ENCODE measurements around the gene NALCN.

NALCN gene

DNA sequence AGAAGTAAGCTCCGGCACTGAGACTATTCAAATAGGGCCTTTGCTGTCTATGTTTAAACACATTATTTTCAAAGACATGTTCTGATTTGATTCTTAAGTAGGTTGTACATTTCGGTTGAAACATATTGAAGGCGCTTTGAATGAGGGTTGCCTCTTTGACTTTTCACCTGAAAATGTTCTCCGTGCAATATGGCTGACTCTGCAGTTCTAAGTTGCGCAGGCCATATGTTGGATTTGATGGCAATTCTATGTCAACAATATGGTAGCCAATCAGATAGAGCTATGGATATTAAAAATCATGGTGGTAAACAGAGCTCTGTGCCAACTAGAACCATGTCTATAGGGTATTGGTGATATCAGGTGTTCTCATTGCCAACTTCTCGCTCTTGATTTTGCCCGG is 307.3 kb downstream of the NALCN start:
- DNase-seq, result no peak

DNA sequence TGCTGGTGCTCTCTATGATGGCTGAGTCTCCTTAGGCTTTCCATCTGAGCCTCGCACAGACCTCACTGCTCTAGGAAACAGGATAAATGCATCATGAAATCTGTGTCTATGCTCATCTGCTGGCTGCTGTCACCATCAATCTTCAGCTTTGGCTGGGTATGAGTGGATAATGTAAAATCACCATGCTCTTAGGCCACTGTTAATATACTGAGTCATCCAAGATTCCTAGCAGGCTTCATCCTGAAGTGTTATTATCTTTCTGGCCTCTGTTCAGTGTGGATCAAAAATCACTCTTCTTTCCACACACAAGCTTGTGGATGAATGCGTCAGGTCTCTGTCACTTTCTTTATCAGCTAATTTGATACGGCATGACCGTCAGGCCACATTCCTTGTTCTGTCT is 317.4 kb downstream of the NALCN start:
- no peak for DNase-seq

DNA sequence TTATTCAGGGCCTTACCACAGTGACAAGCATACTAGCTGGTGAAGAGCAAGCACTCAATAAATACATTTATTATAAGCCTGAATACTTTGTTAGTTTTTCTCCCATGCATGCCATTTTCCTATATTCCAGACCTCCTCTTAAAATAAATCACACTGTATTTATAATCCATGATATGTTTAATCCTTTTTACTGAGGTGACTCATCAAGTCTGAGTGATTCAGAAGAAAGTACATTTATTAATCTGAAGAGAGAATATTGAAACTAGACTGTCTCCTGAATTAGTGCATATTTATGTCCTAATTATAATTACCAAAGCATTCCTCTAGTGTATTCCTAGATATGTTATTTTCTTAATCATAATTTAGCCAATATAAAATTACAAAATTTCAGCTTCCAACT is 323.3 kb downstream of the NALCN start:
- no peak for DNase-seq

DNA sequence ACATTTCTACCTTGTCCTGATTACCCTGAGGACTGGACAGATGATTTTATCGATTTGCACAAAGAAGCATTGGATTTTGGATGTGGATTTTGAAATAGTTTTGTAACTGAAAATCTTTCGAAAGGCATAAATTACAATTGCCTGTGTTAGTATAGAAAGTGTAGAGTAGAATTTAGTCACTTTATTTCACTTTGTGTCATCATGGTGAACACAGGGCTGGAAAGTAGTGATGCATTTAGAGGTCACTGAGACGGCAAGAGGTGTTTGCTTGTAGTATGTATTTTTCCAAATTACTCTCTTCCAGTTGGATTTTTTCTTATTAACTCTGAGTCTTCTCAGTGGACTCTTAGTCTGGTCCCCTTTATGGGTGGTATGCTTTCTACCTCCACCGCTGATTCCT is 326.0 kb downstream of the NALCN start:
- DNase-seq, result no peak

DNA sequence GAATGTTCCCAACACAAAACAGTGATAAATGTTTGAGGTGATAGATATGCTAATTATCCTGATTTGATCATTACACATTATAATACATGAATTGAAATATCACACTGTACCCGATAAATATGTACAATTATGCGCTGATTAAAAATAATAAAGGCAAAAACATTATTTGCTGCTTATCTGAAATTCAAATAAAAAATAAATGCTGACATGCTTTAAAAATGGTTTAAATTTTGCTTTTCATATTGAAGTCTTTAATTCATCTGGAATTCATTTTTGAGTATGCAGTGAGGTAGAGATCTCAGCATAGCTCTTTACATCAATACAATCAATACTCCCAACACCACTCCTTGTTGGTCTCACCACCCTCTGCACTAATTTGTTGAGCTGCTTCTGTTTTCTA is 330.8 kb downstream of the NALCN start:
- DNase-seq, result no peak

DNA sequence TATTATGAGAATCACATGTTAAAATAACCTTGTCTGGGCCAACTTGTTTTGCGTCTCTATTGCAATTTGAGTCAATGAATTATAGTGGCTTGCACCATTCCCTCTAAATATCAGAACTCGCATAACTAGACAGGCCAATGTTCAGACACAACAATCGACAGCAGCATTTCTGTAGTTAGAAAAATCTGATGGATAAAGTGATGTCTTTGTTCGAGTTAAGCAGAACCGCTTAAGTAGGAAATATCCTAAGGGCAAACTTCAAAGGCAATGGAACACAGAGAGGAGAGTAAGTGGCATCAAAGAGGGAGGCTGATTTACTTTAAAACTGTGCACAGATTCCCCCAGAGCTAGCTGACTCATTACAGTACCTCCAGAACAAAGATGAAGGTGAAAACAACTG is 333.9 kb downstream of the NALCN start:
- DNase-seq, result no peak

DNA sequence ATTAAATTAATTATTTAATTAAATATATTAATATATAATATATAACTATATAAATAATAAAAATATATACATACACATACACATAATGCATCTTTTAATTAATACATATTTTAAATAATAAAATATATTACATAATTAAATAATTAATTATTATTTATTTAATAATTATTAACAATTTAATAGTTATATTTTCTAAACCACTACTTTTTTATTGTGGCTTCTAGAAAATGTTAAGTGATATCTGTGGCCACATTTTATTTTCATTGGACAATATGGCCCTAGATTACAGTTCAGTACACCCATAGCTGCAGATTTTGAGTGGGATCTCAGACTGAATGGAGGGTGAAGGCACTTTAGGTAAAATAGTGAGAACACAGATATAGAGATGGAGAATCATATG is 335.7 kb downstream of the NALCN start:
- DNase-seq, result no peak

DNA sequence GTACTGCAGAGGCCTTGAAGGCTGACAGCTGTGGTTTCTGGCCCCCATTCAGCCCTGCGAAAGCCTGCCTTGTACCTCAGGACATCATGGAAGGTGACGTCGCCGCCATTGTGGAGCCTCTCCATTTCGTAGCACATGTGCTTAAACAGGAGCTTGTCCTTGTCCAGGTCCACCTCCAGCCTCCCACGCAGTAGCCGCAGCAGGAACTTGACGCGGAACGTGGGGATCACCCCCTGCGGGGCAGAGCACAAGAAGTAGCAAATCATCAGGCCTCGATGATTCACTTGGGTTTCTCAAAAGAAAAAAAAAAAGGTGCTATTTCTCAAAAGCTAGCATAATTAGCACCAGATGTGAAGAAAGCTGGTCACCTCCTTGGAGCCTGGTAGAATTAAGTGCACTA is 351.0 kb downstream of the NALCN start:
- DNase-seq, result no peak

DNA sequence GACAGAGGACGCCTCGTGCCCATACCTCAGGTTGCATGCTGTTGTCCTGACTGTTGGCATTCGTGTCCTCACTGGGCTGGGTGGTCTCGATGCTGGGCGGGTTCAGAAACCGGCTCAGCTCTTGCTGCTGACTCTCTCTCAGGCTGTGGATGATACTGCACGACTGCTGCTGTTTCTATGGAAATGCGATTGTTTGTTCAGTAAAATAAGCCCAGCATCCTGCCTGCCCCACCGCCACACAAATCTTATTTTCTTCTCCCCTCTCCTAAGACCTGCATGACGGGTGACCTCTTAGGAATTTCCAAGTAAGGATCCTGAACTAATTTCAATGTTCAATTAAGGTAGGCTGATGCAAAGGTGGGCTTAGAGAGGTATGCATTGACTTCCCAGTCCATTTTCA is 356.5 kb downstream of the NALCN start:
- DNase-seq, result no peak

DNA sequence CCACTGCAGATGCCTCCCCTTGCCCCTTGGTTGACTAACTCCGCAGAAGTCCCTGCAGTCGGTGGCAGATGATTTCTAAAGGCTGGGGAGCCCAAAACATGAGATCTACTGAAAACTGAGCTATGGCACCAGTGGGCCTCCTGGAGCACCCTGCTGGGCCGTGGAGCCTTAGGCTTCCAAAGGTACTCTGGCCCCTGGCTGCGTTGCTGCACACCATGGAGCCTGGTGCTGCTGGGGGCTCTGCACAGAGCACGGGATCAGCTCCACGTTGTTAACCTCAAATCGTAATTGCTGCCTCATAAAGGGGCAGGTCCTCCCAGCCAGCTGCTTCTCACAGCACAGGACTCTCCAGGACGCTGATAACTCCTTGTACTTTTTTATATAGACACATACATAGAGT is 357.5 kb downstream of the NALCN start:
- no peak for DNase-seq

DNA sequence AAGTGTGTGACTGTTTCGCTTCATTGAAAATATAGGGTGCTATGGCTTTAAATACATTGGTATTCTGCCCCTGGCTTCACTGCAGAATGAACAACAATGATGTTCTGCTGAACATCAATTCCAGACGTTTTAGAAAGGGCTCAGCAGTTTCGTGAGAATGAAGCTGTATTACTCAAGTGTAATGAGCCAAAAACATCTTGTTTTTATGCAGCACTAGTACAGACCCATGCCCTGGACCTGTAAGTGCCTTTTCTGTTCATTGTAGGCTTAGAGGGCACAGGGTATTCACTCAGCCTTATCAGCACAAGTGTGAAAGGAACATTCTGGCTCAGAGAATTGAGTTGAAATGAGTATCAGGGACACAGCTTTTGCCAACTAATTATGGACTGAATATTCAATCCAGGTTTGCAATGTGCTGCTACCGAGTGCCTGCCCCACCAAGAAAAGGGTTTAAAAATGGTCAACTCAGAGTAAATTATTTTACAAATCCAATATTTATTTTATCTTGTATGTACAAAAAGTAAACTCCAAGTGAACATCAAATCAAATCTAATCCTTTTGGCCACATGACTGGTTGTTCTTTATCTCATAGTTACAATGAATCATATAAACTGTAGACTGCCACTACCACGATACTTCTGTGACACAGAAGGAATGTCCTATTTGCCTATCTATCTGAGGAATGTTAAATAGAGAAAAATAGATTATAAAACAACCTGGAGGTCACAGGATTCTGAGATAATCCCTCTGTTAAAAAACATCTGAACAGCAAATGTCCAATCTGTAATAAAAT is 362.8 kb downstream of the NALCN start:
- DNase-seq, result no peak

DNA sequence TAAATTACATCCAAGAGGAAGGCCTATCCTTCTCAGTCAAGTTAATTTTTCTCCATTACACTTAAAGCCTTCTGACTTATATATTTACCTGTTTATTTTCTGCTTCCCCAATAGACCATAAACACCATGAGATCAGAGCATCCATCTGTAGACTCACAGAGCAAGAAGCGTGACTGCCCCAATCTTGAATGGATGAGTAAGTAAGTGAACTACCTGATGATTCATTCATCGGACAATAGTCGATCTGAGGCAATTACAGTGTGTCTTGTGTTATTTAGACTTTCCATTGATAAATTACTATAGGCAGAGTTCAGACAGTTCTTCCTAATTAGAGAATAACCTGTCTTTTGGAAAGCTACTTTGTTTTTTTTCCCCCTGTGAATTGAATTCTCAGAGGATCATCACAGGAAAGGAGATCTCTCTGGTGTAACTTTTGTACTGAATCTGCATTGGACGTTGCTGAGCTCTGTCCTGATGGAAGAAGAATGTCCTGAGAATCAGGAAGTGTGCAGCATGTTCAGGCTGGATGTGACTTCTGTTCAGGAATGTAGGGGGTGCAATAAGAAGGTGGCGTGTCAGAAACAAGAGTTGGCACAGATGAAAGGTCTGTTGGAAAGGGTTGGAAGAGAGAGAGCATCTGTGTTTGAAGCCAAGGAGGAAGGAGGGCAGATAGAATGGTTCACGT is 367.0 kb downstream of the NALCN start:
- no peak for DNase-seq

DNA sequence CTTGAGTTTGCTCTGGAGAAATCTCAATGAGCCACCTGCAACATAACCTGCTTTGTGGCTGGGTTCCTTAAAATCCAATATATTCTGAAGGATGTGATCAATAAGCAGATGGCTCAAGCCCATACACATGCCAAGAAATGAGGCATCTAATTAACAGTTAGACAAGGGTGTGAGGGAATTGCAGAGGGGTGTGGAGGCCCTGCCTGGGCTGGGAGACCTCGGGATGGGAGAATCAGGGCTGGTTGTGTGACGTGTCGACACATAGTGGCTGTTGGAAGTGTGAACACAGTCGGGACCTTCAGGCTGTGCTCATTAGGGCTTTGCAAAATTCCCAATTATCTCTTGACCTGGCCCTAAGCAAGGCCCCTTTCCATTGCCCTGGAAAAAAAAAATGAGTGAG is 379.8 kb downstream of the NALCN start:
- no peak for DNase-seq

DNA sequence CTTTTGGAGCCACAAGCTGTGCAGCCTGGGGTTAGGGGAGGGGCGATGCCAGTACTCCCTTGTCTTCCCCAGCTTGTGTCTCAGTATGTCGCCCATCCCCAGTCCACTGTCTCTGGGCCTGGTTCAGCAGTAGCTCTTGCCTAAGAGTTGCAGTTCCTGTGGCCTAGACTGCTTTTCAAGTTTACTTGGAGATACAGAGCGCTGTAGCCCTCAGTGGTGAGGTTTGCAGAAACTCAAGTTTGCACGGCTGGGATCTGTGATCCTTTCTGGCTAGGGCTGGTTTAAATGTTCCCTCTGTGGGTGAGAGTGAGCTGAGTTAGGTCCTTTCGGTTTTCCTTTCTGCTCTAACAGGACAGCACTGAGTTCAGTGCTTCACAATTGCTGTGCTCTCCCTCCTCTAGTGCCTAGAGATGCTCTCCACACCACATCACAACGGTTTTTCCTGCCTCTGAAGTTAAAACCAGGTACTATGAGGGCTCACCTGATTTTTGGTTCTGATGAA is 381.1 kb downstream of the NALCN start:
- no peak for DNase-seq

DNA sequence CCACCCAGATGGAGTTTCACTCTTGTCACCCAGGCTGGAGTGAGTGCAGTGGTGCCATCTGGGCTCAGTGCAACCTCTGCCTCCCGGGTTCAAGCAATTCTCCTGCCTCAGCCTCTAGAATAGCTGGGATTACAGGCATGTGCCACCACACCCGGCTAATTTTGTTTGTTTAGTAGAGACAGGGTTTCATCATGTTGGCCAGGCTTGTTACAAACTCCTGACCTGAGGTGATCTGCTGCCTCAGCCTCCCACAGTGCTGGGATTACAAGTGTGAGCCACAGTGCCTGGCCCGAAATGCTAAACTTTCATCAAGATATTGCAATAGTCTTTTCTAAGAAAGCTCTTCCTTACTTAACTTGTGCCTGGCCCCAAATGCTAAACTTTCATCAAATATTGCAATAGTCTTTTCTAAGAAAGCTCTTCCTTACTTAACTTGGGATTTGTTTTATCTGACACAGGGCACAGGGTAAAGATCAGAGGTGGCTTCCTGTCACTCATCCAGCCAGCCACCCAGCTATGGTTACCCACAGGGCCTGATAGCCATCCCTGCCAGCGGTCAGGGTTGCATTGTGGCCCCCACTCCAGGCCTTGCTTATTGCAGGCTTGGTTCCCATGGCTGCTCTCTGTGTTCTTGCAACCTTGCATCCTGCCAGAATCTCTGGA is 389.4 kb downstream of the NALCN start:
- no peak for DNase-seq

DNA sequence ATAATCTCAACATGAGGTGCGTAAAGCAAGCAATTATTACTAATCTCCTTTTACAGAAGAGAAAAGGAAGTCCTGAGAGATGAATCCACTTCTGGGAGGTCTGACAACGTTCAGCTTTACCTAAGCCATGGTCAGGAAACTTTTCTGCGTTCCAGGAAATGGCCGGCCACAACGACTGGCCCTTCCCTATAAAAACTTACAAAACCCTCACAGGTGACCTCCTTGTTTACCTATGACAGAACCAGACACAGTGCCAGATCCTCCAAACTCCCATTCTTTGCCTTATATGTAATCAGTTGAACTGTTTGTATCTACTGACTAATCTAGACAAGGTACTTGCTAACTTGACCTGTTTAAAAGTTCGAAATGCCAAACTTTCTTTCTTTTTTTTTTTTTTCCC is 390.0 kb downstream of the NALCN start:
- DNase-seq, result no peak

DNA sequence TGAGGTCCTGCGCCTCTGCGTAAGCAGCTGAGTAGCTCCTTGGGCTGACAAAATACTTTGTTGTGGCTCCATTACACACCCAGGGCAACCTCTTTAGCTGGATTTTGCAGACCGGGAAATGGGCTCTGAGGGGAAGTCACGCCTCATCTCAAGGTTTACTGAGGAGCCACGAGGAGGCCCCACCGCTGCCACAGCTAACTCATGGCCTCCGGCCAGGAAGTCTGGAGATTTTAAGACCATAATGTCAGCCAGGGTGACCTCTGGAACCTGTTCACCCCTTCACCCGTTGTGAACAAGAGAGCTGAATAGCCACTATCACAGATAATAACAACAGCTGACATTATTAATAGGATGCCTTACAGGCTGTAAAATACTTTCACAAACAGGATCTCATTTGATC is 390.4 kb downstream of the NALCN start:
- DNase-seq, result no peak

DNA sequence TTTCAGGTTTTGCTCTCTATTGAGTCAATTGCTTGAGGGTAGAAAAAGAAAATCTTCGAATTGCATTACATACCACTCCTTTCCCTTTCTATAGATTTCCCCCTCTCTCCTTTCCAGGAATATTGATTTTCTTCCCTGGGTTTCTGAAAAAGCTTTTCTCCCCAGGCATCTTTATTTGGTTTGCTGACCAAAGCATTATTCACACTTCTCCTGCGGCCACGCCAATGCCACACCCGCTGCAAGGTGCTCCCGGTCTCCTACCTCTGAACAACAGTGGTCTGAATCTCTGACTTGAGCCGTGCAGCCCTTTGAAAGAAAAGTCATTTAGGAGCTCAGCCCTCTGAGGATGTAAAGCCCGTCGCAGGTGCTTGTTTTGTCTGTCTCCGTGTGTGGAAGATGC is 390.8 kb downstream of the NALCN start:
- DNase-seq, result no peak

DNA sequence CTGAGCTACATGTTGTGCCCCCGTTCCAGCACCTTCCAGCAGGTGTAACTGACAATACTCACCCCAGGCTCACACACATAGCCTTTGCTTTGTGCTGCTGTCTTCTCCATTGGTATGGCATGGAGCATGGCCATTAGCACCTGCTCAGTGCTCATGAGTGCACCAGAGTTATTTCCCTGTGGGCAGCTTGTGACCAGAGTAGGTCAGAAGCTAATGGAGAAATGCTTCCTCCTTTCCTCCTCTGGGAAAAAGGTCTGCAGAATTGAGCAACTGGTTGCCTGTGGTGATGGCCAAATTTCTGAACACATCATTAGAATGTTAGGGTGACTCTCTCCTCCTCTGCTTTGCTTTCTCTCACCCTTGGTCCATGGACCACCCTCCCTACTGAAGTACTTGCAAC is 397.2 kb downstream of the NALCN start:
- DNase-seq, result no peak

DNA sequence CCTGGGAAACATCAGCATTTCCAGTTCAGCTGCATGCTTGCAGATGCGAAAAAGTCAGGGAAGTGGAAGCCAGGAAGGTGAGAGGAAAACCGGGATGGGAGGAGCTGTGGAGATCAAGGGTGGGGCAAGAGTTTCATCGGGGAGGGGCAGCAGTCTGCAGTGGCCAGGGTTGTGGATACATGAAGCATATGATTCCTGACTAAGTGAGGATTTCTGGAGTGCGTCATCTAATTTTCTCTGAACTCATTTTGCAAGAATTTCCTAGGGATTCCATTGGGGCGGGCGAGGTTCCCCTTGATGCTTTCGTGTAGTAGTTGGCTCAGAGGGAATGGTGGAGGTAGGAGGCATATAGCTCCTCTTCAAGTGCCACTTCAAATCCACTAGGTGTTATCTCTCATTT is 397.6 kb downstream of the NALCN start:
- no peak for DNase-seq

DNA sequence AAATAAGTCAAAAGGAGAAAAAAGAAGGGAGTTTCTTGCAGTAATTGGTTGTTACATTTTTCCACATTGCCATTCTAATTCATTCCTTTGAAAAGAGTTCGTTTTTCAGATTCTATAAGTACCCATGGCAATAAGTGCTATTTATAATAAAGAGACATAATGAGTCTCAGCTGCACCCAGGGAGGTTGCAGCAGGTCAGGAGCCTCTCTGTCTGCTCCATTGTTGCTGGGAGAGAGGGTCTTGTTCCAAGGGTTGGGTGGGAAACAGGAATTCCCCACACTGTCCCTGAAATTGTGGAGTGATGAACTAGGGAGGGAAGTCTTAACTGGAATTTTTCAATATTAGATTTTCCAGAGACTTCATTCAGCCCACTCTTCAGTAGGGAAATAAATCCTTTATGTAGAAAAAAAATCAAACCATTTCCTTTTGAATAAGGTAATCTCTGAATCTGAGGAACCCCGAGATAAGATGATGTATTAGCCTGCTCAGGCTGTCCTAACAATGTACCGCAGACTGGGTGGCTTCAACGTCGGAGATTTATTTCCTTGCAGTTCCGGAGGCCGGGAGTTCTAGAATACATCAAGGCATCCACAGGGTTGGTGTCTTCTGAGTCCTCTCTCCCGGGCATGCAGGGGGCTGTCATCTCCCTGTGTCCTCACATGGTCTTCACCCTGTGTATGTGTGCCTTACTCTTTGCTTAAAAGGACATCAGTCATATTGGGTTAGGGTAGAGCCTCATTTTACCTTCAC is 399.0 kb downstream of the NALCN start:
- no peak for DNase-seq

DNA sequence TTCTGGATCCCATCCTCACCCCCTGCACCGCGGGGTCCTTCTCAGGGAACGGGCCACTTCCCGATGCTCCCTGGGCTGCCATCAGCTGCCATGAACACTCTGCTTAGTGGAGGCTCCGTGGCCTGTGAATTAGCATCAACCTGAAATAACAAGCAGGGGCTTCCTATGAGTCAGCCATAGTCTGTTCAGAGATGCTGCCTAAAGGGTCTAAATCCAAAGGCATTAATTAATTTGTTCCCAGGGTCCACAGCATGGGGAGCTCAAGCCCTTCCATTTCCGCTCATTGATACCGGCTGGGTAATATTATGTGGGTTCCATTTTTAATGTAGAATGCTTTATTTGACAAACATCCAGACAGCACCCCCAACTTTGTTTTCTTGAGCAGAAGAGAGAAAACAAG is 399.8 kb downstream of the NALCN start:
- DNase-seq, result no peak

DNA sequence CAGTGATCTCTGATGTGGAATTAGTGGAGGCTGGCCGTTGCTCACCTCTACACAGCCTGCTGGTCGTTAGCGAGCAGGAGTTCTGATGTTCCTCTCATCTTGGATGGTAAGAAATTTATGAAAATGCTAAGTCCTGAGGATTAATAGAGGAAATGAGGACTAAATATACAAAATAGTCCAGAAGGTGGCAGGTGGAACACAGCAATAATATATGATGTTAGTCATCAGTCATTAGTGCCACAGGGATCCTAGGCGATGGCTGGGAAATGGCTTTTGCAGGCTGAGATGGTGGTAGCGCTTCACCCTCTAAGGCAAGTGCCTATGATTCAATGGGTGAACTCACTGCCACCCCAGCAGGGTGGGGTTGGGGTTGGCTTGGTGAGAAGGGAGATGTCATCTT is 403.1 kb downstream of the NALCN start:
- DNase-seq, result no peak
